LNCAP (cell line): ENCODE measurements around the gene GPI.

Experiments used
- CTCF ChIP-seq: fragments of 450-650 bp; IDR thresholded peaks from 2 replicates; pipeline ENCODE4 v1.5.1; 2017; ENCODE audit warnings: mild to moderate bottlenecking

GPI gene

GRCh38 chr19:34448191-34448590 is 83.2 kb downstream of the GPI start:
- TF ChIP-seq CTCF: no peak
